HL-60 (cell line): Measurements from ENCODE around the gene SUPT7L.

Experiments used
- DNase-seq, 2 experiments: peaks; one replicate each; pipeline ENCODE4 v3.0.0-alpha.2; 2010 to 2020; ENCODE audit warnings: low read depth in 1 of 2, low spot score in 1 of 2
- H3K27ac ChIP-seq: fragments of 250-450 bp; sonication (Bioruptor Pico); replicated peaks from 2 replicates; pipeline ENCODE4 v1.5.1; 2020; ENCODE audit warnings: mild to moderate bottlenecking, moderate library complexity
- H3K27me3 ChIP-seq: fragments of 250-450 bp; sonication (Bioruptor Pico); 2 replicates; pipeline ENCODE4 v1.5.1; 2021; ENCODE audit warnings: mild to moderate bottlenecking, moderate library complexity; ENCODE audit not compliant: insufficient read depth, poor library complexity, severe bottlenecking
- H3K4me3 ChIP-seq: replicated peaks from 2 replicates; pipeline ENCODE4 v1.5.1; 2011; ENCODE audit warnings: mild to moderate bottlenecking, control low read depth, low read length; ENCODE audit not compliant: insufficient read depth
- CTCF ChIP-seq: IDR thresholded peaks from one replicate; pipeline ENCODE4 v1.5.1; 2011; ENCODE audit warnings: low read length, control low read depth, inconsistent platforms; ENCODE audit not compliant: insufficient read depth
- GABPA ChIP-seq: IDR thresholded peaks from 2 replicates; pipeline ENCODE4 v1.6.1; 2012; ENCODE audit warnings: low read depth
- POLR2AphosphoS5 ChIP-seq: IDR thresholded peaks from 2 replicates; pipeline ENCODE4 v1.6.1; 2012; ENCODE audit warnings: low read depth
- REST ChIP-seq: IDR thresholded peaks from 2 replicates; pipeline ENCODE4 v1.6.1; 2012; ENCODE audit warnings: low read depth; ENCODE audit not compliant: insufficient replicate concordance
- SPI1 ChIP-seq: IDR thresholded peaks from 2 replicates; pipeline ENCODE4 v1.6.1; 2012; ENCODE audit warnings: low read depth, mild to moderate bottlenecking, borderline replicate concordance

SUPT7L gene

GRCh38 chr2:27711804-27712203 lies 48.4 kb upstream of the SUPT7L start:
- DNase-seq, result no peak
- peaks cover 8% of the 10 kb centered on the region for H3K27me3 ChIP-seq
- H3K4me3 ChIP-seq, result no peak overlapping the region
- no peak for TF ChIP-seq GABPA
- no peak for TF ChIP-seq SPI1
- no peak for TF ChIP-seq REST
- TF ChIP-seq CTCF, result no peak
- TF ChIP-seq POLR2AphosphoS5, result no peak
- no peak overlapping the region for H3K27ac ChIP-seq

GRCh38 chr2:27710640-27711430 lies 47.4 kb upstream of the SUPT7L start:
- no peak for TF ChIP-seq POLR2AphosphoS5
- no peak for TF ChIP-seq SPI1
- no peak for TF ChIP-seq REST
- no peak for TF ChIP-seq CTCF
- no peak for TF ChIP-seq GABPA
- H3K27ac ChIP-seq, result no peak overlapping the region
- DNase-seq, result no peak

GRCh38 chr2:27709960-27710575 lies 46.7 kb upstream of the SUPT7L start:
- Histone ChIP-seq H3K4me3 (no peak overlapping the region), H3K27me3 (peaks cover 3% of the 10 kb centered on the region), H3K27ac (no peak overlapping the region)
- DNase-seq, result no peak
- TF ChIP-seq POLR2AphosphoS5 (no peak), SPI1 (no peak)

More at GRCh38 chr2:27710640-27711430, 47.4 kb upstream of the SUPT7L start:
- peaks cover 5% of the 10 kb centered on the region for H3K27me3 ChIP-seq
- H3K4me3 ChIP-seq, result no peak overlapping the region

- no peak overlapping the region for H3K27ac ChIP-seq
- DNase-seq, result no peak
- no peaks in the 10 kb centered on the region for H3K27me3 ChIP-seq
- TF ChIP-seq CTCF (no peak), REST (no peak), SPI1 (no peak), GABPA (no peak), POLR2AphosphoS5 (no peak)
- H3K4me3 ChIP-seq, result no peak overlapping the region
These were observed 45.9 kb upstream of the SUPT7L start for GRCh38 chr2:27709326-27709725.
